ENCODE measurements around the gene RNF39.
"Not testable (repeated sequence)": the region's sequence is repeated elsewhere in the genome, so short reads cannot be mapped to it uniquely, and the experiment has no call there.

Gene RNF39

DNA sequence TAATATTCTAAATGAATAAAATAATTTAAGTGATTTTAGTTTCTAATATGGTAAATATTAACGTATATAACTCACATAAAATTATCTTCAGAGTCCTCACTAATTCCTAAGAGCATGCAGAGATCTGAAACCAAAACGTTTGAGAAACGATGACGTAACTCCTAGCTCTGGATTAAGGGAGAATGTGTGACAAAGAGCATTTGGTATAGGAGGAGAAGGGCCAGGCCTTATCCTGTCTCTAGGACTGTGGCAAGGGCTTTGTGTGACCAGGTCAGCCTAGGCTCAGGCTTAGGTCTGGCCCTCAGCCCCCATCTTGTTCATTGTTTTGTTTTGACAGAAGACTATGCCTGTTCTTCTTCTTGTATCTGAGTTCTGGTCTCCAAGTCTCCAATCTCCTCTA, 33.7 kb downstream of the RNF39 start:
- no peak for TF ChIP-seq CTCF (conservative IDR thresholded peaks at IDR 0.05; ENCODE audit: low read length)
- H3K4me3 ChIP-seq (ENCODE audit: low read length): no peak overlapping the region
- DNase-seq (ENCODE audit: low read depth): no peak

- no peak overlapping the region for H3K4me3 ChIP-seq (ENCODE audit: low read length)
- no peak for TF ChIP-seq CTCF (conservative IDR thresholded peaks at IDR 0.05; ENCODE audit: low read length)
- DNase-seq (ENCODE audit: low read depth): no peak
Observed at GRCh38 chr6:30041221-30041620, 34.3 kb downstream of the RNF39 start.

DNA sequence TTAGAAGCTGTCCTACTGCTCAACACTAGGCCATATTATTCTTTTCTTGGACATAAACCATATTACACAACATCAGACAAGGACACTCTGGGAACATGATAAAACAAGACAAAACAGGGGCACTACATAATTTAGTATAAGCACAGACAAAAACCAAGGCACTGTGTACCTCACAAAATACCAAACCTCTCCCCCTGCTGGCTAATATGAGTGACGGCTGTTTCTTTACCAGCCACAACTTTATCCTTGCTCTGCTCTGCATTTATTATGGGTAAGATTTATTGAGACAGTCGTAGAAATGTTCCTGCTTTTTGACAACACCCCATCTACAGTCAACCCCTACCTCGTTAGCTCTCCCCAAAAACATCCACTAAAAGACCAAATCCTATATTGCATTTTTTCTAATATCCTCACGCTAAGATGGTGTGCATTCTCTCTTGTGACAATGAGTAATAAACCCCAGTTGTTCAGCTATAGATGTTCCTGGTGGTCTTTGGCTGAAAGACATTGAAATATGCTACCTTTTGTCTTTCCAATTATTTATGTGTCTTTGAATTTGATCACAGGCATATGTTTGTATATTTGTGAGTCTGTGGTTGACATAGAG, 38.3 kb downstream of the RNF39 start:
- peak; percentile 33 for DNase-seq (ENCODE audit: low read depth)
- peak; percentile 59 for TF ChIP-seq CTCF (conservative IDR thresholded peaks at IDR 0.05; ENCODE audit: low read length)
- H3K4me3 ChIP-seq (ENCODE audit: low read length): no peak overlapping the region

DNA sequence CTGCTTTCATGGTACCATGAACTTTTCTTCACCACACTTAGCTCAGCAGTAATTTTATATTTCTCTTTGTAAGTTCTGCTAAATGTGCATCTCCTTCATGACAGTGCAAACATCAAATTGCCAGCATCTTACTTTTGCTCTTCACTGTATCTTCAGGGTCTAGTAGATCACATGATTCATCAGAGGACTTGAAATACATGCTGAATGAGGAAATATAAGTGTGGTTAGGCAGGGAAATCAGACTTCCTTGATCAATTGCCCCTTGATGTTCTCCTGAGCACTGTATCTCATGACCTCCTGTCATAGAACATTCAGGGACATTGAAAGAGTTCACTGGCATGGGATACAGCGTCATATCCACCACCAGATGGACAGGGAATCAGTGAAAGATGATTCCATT, 39.8 kb downstream of the RNF39 start:
- TF ChIP-seq CTCF (conservative IDR thresholded peaks at IDR 0.05; ENCODE audit: low read length): no peak
- H3K4me3 ChIP-seq (ENCODE audit: low read length): no peak overlapping the region
- no peak for DNase-seq (ENCODE audit: low read depth)

DNA sequence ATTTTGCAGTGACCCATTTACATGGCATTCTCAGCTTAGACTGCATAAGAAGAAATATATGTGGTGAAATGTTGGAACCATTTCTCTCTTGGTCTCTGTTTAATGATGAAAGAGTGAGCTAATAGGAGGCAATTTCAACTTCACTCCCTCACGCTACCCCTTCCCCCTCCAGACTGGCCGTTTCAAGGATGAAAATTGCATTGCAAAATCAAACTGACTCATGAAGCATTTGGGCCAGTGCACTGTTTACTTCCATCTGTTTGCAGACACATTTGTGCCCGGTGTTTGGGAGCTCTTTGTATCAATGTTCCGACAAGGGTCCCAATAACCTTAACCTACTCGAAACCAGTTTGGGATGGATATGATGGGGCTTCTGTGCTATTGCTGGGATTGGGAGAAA, 42.1 kb downstream of the RNF39 start:
- peak; percentile 85 for DNase-seq (ENCODE audit: low read depth)
- not testable (repeated sequence) for H3K4me3 ChIP-seq (ENCODE audit: low read length)

DNA sequence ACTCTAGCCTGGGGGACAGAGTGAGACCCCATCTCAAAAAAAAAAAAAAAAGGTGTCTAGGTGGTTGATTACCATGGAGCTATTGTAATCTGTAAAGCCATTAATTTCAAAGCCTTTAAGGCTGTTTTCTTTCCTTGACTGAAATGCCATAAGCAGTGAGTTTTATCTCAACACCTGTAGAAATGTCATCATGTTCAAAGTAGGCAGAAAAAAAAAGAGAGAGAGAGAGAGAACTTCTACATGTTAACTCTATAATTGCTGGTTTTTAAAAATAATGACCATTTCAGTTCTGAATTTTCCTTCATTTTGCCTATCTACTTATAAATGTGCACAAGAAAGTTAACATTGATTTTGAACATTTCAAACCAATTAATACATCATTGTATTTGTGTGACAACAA, 44.2 kb downstream of the RNF39 start:
- TF ChIP-seq CTCF (conservative IDR thresholded peaks at IDR 0.05; ENCODE audit: low read length): no peak

DNA sequence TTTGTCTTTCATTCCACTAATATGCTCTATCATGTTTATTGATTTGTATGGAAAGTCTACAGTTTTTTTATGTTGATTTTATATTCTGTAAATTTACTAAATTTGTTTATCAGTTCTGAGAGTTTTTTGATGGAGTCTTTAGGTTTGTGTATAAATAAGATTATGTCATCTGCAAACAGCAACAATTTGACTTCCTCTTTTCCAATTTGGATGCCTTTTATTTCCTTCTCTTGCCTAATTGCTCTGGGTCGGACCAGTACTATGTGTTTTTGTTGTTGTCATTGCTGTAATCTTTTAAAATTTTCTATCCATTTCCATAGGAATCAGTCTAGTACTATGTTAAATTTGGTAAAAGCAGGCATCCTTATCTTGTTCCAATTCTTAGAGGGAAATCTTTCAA, 46.0 kb downstream of the RNF39 start:
- no peak overlapping the region for H3K4me3 ChIP-seq (ENCODE audit: low read length)
- no peak for DNase-seq (ENCODE audit: low read depth)
- TF ChIP-seq CTCF (conservative IDR thresholded peaks at IDR 0.05; ENCODE audit: low read length): no peak

More for the DNA sequence above, 44.2 kb downstream of the RNF39 start:
- no peak for DNase-seq (ENCODE audit: low read depth)
- H3K4me3 ChIP-seq (ENCODE audit: low read length): no peak overlapping the region

GRCh38 chr6:30025186-30025585, 50.4 kb downstream of the RNF39 start:
- H3K4me3 ChIP-seq (ENCODE audit: low read length): no peak overlapping the region
- no peak for TF ChIP-seq CTCF (conservative IDR thresholded peaks at IDR 0.05; ENCODE audit: low read length)
- no peak for DNase-seq (ENCODE audit: low read depth)

DNA sequence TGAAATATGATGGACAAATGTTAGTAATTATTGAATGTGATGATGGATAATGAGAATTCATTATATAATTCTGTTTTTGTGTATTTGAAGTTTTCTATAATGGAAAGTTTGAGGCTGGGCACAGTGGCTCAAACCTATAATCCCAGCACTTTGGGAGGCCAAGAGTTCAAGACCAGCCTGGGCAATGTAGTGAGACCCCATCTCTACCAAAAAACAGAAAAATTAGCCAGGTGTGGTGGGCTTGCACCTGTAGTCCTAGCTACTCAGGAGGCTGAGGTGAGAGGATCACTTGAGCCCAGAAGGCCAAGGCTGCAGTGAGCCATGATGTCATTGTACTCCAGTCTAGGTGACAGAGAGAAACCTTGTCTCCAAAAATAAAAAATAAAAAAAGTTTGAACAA, 52.9 kb downstream of the RNF39 start:
- H3K4me3 ChIP-seq (ENCODE audit: low read length): not testable (repeated sequence)

More for the DNA sequence above, 52.9 kb downstream of the RNF39 start:
- DNase-seq (ENCODE audit: low read depth): not testable (repeated sequence)
